MM.1S (cell line): ENCODE data around the gene METTL27.

Source experiments
- DNase-seq: peaks from one replicate; pipeline ENCODE4 v3.0.0-alpha.2; 2015
- H2AFZ ChIP-seq: fragments of 300-600 bp; sonication (generic); 2 replicates; pipeline ENCODE4 v1.6.0; 2016; ENCODE audit warnings: antibody characterized with exemption, low read length
- H3F3A ChIP-seq: fragments of 300-600 bp; sonication (generic); 2 replicates; pipeline ENCODE4 v1.6.1; 2016; ENCODE audit warnings: mild to moderate bottlenecking, antibody characterized with exemption, low read length, moderate library complexity, mixed read lengths; ENCODE audit not compliant: insufficient read depth
- H3K27ac ChIP-seq: fragments of 300-600 bp; sonication (generic); 2 replicates; pipeline ENCODE4 v1.5.1; 2016; ENCODE audit warnings: mild to moderate bottlenecking, low read length
- H3K27me3 ChIP-seq: fragments of 300-600 bp; sonication (generic); replicated peaks from 2 replicates; pipeline ENCODE4 v1.6.0; 2016; ENCODE audit warnings: low read length; ENCODE audit not compliant: insufficient read depth
- H3K36me3 ChIP-seq: fragments of 300-600 bp; sonication (generic); replicated peaks from 2 replicates; pipeline ENCODE4 v1.6.1; 2016; ENCODE audit warnings: mild to moderate bottlenecking, low read length, mixed read lengths; ENCODE audit not compliant: insufficient read depth
- H3K4me1 ChIP-seq: fragments of 300-600 bp; sonication (generic); 2 replicates; pipeline ENCODE4 v1.6.1; 2016; ENCODE audit warnings: low read length, mixed read lengths
- H3K4me2 ChIP-seq: fragments of 300-600 bp; sonication (generic); 2 replicates; pipeline ENCODE4 v1.6.0; 2016; ENCODE audit warnings: low read depth, low read length
- H3K4me3 ChIP-seq: fragments of 300-600 bp; sonication (generic); 2 replicates; pipeline ENCODE4 v1.5.1; 2016; ENCODE audit warnings: low read length, mixed read lengths
- H3K79me2 ChIP-seq: fragments of 300-600 bp; sonication (generic); 2 replicates; pipeline ENCODE4 v1.6.1; 2016; ENCODE audit warnings: mixed run types, low read length, mixed read lengths
- H3K9ac ChIP-seq: fragments of 300-600 bp; sonication (generic); 2 replicates; pipeline ENCODE4 v1.6.1; 2016; ENCODE audit warnings: low read length, mixed read lengths
- H3K9me2 ChIP-seq: fragments of 300-600 bp; sonication (generic); replicated peaks from 2 replicates; pipeline ENCODE4 v1.6.1; 2016; ENCODE audit warnings: mild to moderate bottlenecking, low read length, mixed read lengths; ENCODE audit not compliant: insufficient read depth
- H3K9me3 ChIP-seq: fragments of 300-600 bp; sonication (generic); replicated peaks from 2 replicates; pipeline ENCODE4 v1.6.1; 2016; ENCODE audit warnings: mild to moderate bottlenecking, low read length, mixed read lengths; ENCODE audit not compliant: insufficient read depth
- H4K20me1 ChIP-seq: fragments of 300-600 bp; sonication (generic); 2 replicates; pipeline ENCODE4 v1.6.1; 2016; ENCODE audit warnings: mild to moderate bottlenecking, low read length, moderate library complexity, mixed read lengths; ENCODE audit not compliant: insufficient read depth
- CTCF ChIP-seq: fragments of 300-600 bp; sonication (generic); IDR thresholded peaks from 2 replicates; pipeline ENCODE4 v1.5.1; 2016; ENCODE audit warnings: antibody characterized with exemption, low read length, mixed read lengths
- EZH2 ChIP-seq: fragments of 300-600 bp; sonication (generic); optimal IDR thresholded peaks from 2 replicates; pipeline ENCODE3; 2017; ENCODE audit warnings: low read depth, mild to moderate bottlenecking, antibody characterized with exemption, low read length, mixed read lengths
- EZH2phosphoT487 ChIP-seq: fragments of 300-600 bp; sonication (generic); IDR thresholded peaks from 2 replicates; pipeline ENCODE4 v1.6.1; 2018; ENCODE audit warnings: antibody characterized with exemption, low read length

Gene METTL27

GRCh38 chr7:73832806-73833205 lies 9.5 kb downstream of the METTL27 start:
- Histone ChIP-seq H3K27ac (no peak overlapping the region), H3K9me2 (no peaks in the 10 kb centered on the region), H3K79me2 (no peaks in the 10 kb centered on the region), H3K27me3 (no peaks in the 10 kb centered on the region), H3K4me2 (no peak overlapping the region), H3K4me1 (peaks cover 4% of the 10 kb centered on the region; the same call in 1 of the 2 replicates), H2AFZ (no peak overlapping the region), H3F3A (no peaks in the 10 kb centered on the region), H3K4me3 (no peak overlapping the region), H3K9me3 (no peaks in the 10 kb centered on the region), H4K20me1 (no peaks in the 10 kb centered on the region), H3K36me3 (no peaks in the 10 kb centered on the region), H3K9ac (no peak overlapping the region)
- no peak for DNase-seq
- TF ChIP-seq EZH2phosphoT487 (no peak), EZH2 (no peak), CTCF (no peak)

- Histone ChIP-seq H3K4me2 (no peak overlapping the region), H3K79me2 (no peaks in the 10 kb centered on the region), H3K36me3 (no peaks in the 10 kb centered on the region), H3F3A (no peaks in the 10 kb centered on the region), H2AFZ (no peak overlapping the region), H3K9me3 (no peaks in the 10 kb centered on the region), H3K4me1 (peaks cover 4% of the 10 kb centered on the region; the same call in 1 of the 2 replicates), H3K9me2 (no peaks in the 10 kb centered on the region), H3K9ac (no peak overlapping the region), H3K4me3 (no peak overlapping the region), H3K27me3 (no peaks in the 10 kb centered on the region), H3K27ac (no peak overlapping the region), H4K20me1 (no peaks in the 10 kb centered on the region)
- DNase-seq: no peak
- TF ChIP-seq CTCF (no peak), EZH2 (no peak), EZH2phosphoT487 (no peak)
These were observed 10.3 kb downstream of the METTL27 start for GRCh38 chr7:73831834-73832651.

DNA sequence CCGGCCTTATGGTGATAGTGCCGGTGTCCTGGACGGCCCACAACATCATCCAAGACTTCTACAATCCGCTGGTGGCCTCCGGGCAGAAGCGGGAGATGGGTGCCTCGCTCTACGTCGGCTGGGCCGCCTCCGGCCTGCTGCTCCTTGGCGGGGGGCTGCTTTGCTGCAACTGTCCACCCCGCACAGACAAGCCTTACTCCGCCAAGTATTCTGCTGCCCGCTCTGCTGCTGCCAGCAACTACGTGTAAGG lies 10.8 kb downstream of the METTL27 start:
- H3K27ac ChIP-seq: no peak overlapping the region
- H3K4me2 ChIP-seq: no peak overlapping the region
- H3K9me2 ChIP-seq: no peaks in the 10 kb centered on the region
- H3K9me3 ChIP-seq: no peaks in the 10 kb centered on the region
- no peaks in the 10 kb centered on the region for H3K27me3 ChIP-seq
- no peaks in the 10 kb centered on the region for H3F3A ChIP-seq
- H3K4me1 ChIP-seq: peaks cover 4% of the 10 kb centered on the region; the same call in 1 of the 2 replicates
- H3K9ac ChIP-seq: no peak overlapping the region
- no peak for TF ChIP-seq EZH2phosphoT487
- no peak for TF ChIP-seq CTCF
- no peak for TF ChIP-seq EZH2
- no peak overlapping the region for H3K4me3 ChIP-seq
- H2AFZ ChIP-seq: no peak overlapping the region
- no peaks in the 10 kb centered on the region for H3K36me3 ChIP-seq
- H3K79me2 ChIP-seq: no peaks in the 10 kb centered on the region
- H4K20me1 ChIP-seq: no peaks in the 10 kb centered on the region
- DNase-seq: no peak
